Stimulated activated CD8-positive, alpha-beta memory T cell treated with anti-CD3 and anti-CD28 coated beads, Interleukin-2, amount 100 ng/mL, for 1 hour (primary cell): ENCODE results near the gene TECR.
"Not testable (repeated sequence)": the region's sequence is repeated elsewhere in the genome, so short reads cannot be mapped to it uniquely, and the experiment has no call there.

ENCODE experiments used
- DNase-seq, 2 donors: peaks; one replicate each; pipeline ENCODE4 v3.0.0-alpha.2; 2020; ENCODE audit warnings: low read depth in 2 of 2

Gene TECR

GRCh38 chr19:14536926-14537692, 7.7 kb downstream of the TECR start:
- DNase-seq = no peak

- DNase-seq = no peak
Observed at GRCh38 chr19:14540741-14541525, 11.5 kb downstream of the TECR start.

- DNase-seq = not testable (repeated sequence)
Observed at GRCh38 chr19:14541979-14542378, 12.6 kb downstream of the TECR start.

GRCh38 chr19:14542711-14543328, 13.4 kb downstream of the TECR start:
- no peak for DNase-seq

GRCh38 chr19:14544047-14544446, 14.7 kb downstream of the TECR start:
- DNase-seq = no peak

- no peak for DNase-seq
Observed at GRCh38 chr19:14544977-14545715, 15.8 kb downstream of the TECR start.

GRCh38 chr19:14545716-14546082, 16.3 kb downstream of the TECR start:
- no peak for DNase-seq

- no peak for DNase-seq
Observed at GRCh38 chr19:14550201-14550754, 20.9 kb downstream of the TECR start.

GRCh38 chr19:14551134-14552005, 22.0 kb downstream of the TECR start:
- peak; percentile 61 to 69 for DNase-seq

GRCh38 chr19:14552006-14552360, 22.6 kb downstream of the TECR start:
- not testable (repeated sequence) for DNase-seq

- no peak for DNase-seq
Observed at GRCh38 chr19:14553042-14553938, 23.9 kb downstream of the TECR start.

- DNase-seq = no peak
Observed at GRCh38 chr19:14553939-14554243, 24.5 kb downstream of the TECR start.

- DNase-seq = no peak
Observed at GRCh38 chr19:14554382-14554812, 25.0 kb downstream of the TECR start.

GRCh38 chr19:14555918-14556661, 26.7 kb downstream of the TECR start:
- no peak for DNase-seq

- DNase-seq = peak; percentile 43 to 45
Observed at GRCh38 chr19:14556662-14557188, 27.3 kb downstream of the TECR start.

GRCh38 chr19:14558370-14559066, 29.1 kb downstream of the TECR start:
- DNase-seq = no peak

GRCh38 chr19:14559916-14560775, 30.8 kb downstream of the TECR start:
- DNase-seq = no peak
